DMS 273 treated with DMSO at 0.1 percent for 48 hours (cell line): ENCODE results near the gene DEK.
"Not testable (repeated sequence)": the region's sequence is repeated elsewhere in the genome, so short reads cannot be mapped to it uniquely, and the experiment has no call there.

Experiments used
- DNase-seq: peaks from one replicate; lab custom pipeline; 2025; lab: John Stamatoyannopoulos, UW

DEK gene

DNA sequence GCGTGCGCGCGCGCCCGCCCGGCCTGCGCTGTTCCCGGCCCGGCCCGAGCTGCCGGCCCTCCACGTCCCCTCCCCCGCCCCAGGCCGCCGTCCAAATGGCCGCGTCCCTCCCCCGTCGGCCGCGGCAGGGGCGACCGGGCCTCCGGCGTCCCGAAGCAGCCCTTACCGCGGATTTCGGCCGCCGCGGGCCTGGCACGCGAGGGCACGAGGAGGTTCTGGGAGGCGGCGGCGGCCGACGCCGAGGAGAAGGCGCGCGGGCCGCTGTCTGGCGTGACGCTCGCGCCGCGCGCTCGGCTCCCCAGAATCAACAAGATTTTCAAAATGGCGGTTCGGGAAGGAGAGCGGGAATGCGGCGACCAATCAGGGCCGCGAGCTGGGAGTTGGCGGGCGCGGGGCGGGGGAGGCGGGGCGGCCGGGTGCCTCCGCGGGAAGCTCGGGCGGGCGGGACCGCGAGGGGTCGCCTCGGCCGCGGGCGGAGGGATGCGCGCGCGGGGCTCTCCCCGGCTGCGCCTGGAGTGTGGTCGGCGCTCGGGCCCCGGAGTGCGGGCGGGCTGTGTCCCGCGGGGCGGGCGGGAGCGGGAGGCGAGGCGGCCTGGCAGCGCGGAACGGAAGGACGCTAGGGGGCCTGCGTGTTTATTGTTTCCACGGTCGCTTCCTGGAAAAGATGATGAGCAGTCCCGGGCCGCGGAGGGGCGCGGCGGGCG is at the start of gene DEK:
Gene DEK, minus strand, starts transcription at position 312 of the 704 bp plus-strand sequence. CDS start 543 bp downstream, outside the sequence.
- peak; percentile 77 for DNase-seq

DNA sequence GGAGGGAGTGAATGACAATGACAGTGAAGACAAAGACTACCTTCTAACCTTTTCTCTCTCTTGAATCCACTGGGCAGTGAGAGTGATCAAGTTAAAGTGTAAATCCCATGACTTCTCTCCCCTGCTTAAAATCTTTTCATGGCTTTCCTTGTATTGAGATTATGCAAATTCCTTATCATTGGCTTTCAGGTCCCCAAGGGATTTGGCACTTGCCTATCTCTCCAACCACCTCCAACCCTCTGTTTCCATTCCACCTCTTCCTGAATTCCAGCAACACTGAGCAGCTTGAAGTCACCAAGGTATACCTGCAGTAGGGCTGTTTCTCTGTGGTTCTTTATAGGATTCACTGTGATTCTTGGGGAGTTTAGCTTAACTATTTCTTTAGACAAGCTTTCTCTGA is 48.0 kb upstream of the DEK start:
- DNase-seq: no peak

GRCh38 chr6:18310010-18310409 is 45.7 kb upstream of the DEK start:
- DNase-seq: not testable (repeated sequence)

- DNase-seq: no peak
Measured at GRCh38 chr6:18309046-18309445, 44.7 kb upstream of the DEK start.

DNA sequence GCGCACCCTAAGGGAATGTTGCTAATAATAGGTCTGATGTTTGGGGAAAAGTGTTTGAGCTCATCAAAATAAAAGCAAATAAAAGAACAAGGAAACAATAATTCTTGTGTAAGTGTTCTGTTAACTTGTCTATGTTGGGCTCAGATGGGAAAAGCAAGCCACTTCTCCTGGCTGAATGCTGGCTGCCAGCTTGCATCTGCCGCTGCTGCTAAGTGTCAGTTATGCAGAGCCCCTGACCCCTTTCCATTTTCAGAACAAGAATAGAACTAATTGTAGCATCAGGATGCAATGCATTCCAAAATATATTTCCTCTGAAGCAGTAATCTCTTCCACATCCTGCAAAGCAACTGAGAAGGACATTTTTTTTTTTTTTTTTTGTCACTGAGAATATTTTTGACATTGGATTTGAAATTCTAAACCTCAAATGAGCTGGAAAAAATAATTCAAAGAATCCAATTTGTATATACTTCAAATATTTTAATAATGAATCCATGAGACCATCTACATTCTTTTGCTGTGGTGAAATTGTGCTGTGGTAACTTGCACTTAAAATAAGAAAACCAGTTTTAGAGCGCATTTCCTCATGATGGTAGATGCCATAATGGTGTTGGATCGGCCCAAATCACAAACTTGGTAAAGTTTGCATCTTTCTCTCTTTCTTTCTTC is 43.9 kb upstream of the DEK start:
- no peak for DNase-seq

- no peak for DNase-seq
Measured at GRCh38 chr6:18306977-18307376, 42.6 kb upstream of the DEK start.

- DNase-seq: no peak
Measured at GRCh38 chr6:18302561-18303439, 38.5 kb upstream of the DEK start.

DNA sequence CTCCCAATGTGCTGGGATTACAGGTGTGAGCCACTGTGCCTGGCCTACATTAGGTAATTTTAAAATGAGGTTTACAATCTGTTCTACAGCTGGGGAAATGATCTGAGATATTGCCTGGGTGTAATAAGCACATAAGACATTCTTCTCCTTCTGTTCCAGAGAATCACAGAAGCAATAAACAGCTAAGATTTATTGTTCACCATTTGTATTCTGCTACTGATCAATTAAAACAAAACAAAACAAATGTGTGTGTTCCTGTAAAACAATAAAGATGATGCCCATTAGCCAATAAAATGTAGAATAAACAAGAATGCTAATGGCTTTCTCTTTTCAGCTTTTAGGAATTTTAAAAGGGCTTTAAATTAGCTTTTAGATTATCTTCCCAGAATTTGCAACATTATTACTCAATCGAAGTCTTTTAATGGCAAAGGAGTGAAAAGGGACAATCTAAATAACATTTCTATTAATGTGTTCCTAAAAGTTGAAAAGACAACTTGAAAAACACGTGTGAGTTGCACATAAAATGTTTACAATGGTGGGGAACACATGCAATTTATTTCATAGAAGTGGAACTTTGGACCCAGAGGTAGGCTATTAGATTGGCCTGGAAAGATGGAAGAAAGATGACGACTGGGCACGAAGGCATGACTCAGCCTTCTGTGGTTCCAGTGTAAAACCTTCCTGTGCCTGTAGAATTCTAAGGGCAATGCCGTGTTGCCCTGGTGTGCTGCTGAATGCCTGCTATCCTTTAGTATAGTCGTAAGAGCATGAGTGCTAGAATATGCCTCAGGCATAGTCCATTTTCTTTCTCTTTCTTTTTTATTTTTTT is 29.0 kb upstream of the DEK start:
- DNase-seq: no peak

DNA sequence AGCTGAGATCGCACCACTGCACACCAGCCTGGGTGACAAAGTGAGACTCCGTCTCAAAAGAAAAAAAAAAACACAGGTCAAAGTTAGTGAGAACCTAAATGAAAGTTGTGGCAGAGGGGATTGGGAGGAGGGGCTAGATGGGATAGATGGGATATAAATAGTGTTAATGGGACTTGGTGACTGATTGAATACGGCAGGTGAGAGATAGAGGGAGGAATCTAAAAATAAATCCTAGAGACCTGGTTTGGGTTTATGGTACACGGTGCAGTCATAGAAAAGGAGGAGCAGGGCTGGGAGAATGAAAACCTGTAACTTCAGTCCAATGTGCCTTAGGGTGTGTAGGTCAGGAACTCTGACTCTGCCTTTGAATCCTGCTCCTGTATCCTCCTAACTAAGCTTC is 25.0 kb upstream of the DEK start:
- no peak for DNase-seq

GRCh38 chr6:18284261-18284660 is 19.9 kb upstream of the DEK start:
- DNase-seq: no peak

DNA sequence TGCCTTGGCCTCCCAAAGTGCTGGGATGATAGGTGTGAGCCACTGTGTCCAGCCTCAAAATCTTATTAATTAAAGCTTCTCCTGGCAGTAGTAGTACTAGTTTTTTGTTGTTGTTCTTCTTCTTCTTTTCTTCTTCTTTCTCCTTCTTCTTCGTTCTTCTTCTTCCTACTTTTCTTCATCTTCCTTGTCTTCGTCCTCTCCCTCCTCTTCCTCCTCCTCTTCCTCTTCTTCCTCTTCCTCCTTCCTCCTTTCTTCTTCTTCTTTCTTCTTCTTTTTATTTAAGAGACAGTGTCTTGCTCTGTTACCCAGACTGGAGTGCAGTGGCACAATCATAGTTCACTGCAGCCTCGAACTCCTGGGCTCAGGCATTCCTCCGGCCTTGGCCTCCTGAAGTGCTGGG is 17.2 kb upstream of the DEK start:
- DNase-seq: no peak

- no peak for DNase-seq
Measured at GRCh38 chr6:18280084-18280483, 15.8 kb upstream of the DEK start.

- DNase-seq: no peak
Measured at GRCh38 chr6:18279422-18279821, 15.1 kb upstream of the DEK start.

GRCh38 chr6:18277237-18278006 is 13.1 kb upstream of the DEK start:
- DNase-seq: no peak

DNA sequence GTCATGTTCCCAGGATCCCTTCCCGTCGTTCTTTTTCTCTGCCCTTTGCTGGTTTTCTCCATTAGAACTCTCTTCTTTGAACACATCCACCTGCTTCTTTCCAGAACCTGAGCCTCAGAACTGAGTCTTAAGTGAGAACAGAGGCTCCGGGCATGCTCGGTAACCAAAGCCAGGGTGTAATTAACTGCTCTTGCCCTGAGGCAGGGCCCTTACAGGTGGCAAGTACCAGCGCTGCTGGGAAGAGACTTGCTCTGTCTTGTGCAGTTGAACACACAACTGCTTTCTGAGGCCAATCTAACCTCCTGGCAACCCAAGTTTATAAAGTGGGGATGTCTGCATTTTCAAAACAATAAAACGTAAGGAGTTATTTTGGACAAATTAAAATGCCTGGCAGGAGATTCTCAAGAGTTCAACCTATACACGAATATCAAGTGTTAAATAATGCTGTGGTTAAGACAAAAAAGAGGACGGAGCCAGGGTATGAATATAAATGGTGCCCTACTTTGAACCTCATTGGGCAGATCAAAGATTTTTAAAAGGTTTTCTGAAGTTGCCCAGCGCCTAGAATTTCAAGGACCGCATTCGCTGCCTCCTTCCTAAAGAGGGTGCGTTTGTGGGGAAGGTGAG is 12.4 kb upstream of the DEK start:
- no peak for DNase-seq

DNA sequence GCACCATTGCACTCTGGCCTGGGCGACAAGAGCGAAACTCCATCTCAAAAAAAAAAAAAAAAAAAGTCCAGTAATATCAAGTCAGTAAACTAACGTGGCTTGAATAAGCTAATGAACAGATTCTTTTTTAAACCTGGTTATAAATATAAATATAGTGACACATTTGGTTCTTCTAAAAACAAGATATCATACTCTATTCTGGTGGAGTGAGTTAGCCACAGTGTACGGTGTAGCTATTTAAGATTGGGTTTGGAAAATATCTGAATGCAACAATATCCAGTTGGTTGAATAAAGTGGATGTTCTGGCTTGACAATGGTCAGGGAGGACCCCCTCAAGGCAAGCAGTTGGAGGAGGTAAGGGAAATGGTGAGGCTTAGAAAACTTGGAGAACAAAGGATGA is 5.9 kb upstream of the DEK start:
- DNase-seq: no peak

DNA sequence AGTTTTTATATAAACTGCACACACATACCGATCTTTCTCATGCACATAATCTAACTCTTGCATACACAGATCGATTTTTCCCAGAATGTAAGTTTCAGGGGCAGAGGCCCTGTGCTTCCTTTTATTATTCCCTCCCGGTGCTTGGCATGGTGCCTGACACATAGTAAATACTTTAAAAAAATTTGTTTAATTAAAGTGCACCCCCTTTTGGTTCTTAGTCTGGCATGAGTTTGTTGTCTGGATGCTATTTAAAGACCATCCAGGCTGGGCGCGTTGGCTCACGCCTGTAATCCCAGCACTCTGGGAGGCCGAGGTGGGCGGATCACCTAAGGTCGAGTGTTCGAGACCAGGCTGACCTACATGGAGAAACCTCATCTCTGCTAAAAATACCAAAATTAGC is 5.4 kb upstream of the DEK start:
- no peak for DNase-seq

- DNase-seq: no peak
Measured at GRCh38 chr6:18269253-18269652, 4.9 kb upstream of the DEK start.

DNA sequence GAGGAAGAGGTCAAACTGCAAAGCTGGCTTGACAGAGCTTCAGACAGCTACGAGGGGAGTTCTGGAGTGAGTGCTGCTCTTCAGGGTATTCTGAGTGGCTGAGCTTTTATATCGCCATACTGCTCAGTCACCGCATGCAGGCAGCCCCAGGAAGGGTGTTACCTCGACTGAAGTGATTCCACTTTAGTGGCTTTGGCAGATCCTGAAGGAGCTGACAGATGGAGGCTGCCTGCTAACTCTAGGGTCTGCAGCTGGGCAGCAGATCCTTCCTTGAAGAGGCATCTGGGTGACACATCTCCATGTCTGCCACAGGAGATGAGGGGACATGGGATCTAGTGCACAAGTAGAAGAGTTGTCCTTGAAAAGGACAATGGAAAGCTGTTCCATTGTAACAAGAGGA is 3.7 kb upstream of the DEK start:
- no peak for DNase-seq

GRCh38 chr6:18266523-18266912 is 2.2 kb upstream of the DEK start:
- no peak for DNase-seq
